HAP-1 (cell line): ENCODE results near the gene ZNF146.
A peak's percentile ranks its signal among the peaks of the same experiment; 100 is the strongest.
"Not testable (repeated sequence)": the region's sequence is repeated elsewhere in the genome, so short reads cannot be mapped to it uniquely, and the experiment has no call there.

ENCODE experiments used
- DNase-seq, 2 experiments: peaks; one replicate each; pipeline ENCODE4 v3.0.0-alpha.2; 2016 to 2020; ENCODE audit warnings: low spot score in 2 of 2
- H3K27me3 ChIP-seq: fragments of 250-450 bp; sonication (Bioruptor Pico); 2 replicates; pipeline ENCODE4 v1.5.1; 2020; ENCODE audit warnings: low read depth, mild to moderate bottlenecking, moderate library complexity
- H3K36me3 ChIP-seq: fragments of 250-450 bp; sonication (Bioruptor Pico); replicated peaks from 2 replicates; pipeline ENCODE4 v1.5.1; 2020; ENCODE audit warnings: mild to moderate bottlenecking
- H3K4me1 ChIP-seq: fragments of 250-450 bp; sonication (Bioruptor Pico); 2 replicates; pipeline ENCODE4 v1.5.1; 2020; ENCODE audit warnings: mild to moderate bottlenecking
- H3K4me3 ChIP-seq: fragments of 250-450 bp; sonication (Bioruptor Pico); 2 replicates; pipeline ENCODE4 v1.5.1; 2020; ENCODE audit warnings: mild to moderate bottlenecking, moderate library complexity
- H3K9me3 ChIP-seq: fragments of 250-450 bp; sonication (Bioruptor Pico); 2 replicates; pipeline ENCODE4 v1.5.1; 2020; ENCODE audit warnings: mild to moderate bottlenecking, moderate library complexity
- in situ Hi-C: fragments of 300-500 bp; cut with MboI; formaldehyde crosslinking; loops from 3 replicates; pipeline ENCODE4 v1.14.3; 2020; ENCODE audit warnings: low sequenced_read_pairs, inconsistent platforms, mixed read lengths

The ZNF146 gene

GRCh38 chr19:36209372-36209771 lies 5.5 kb upstream of the ZNF146 start:
- no peak overlapping the region for H3K4me3 ChIP-seq
- H3K4me1 ChIP-seq, result no peaks in the 10 kb centered on the region
- H3K36me3 ChIP-seq, result no peaks in the 10 kb centered on the region
- H3K9me3 ChIP-seq, result no peaks in the 10 kb centered on the region
- no peak for DNase-seq
- in situ Hi-C loops, result no loop called here
- no peaks in the 10 kb centered on the region for H3K27me3 ChIP-seq

- Histone ChIP-seq H3K9me3 (no peaks in the 10 kb centered on the region), H3K4me1 (no peaks in the 10 kb centered on the region), H3K4me3 (no peak overlapping the region), H3K27me3 (no peaks in the 10 kb centered on the region), H3K36me3 (no peaks in the 10 kb centered on the region)
- DNase-seq, result no peak
- in situ Hi-C loops, result no loop called here
Measured at GRCh38 chr19:36210497-36210896, 4.4 kb upstream of the ZNF146 start.

- Histone ChIP-seq H3K9me3 (no peaks in the 10 kb centered on the region), H3K36me3 (peaks cover 6% of the 10 kb centered on the region), H3K27me3 (no peaks in the 10 kb centered on the region), H3K4me1 (peaks cover 4% of the 10 kb centered on the region), H3K4me3 (no peak overlapping the region)
- in situ Hi-C loops, result no loop called here
- no peak for DNase-seq
Measured at GRCh38 chr19:36212895-36213294, 2.0 kb upstream of the ZNF146 start.

GRCh38 chr19:36215276-36216123 lies 594 bp downstream of the ZNF146 start:
- in situ Hi-C loops, result no loop called here
- H3K27me3 ChIP-seq, result no peaks in the 10 kb centered on the region
- H3K4me3 ChIP-seq, result peak overlapping the region; percentile 59
- peak; percentile 15 to 41 for DNase-seq
- no peaks in the 10 kb centered on the region; the same call in 1 of the 2 replicates for H3K9me3 ChIP-seq
- H3K36me3 ChIP-seq, result peaks cover 22% of the 10 kb centered on the region
- peaks cover 4% of the 10 kb centered on the region for H3K4me1 ChIP-seq

- no peak for DNase-seq
- H3K4me3 ChIP-seq, result no peak overlapping the region
- no peaks in the 10 kb centered on the region for H3K27me3 ChIP-seq
- peaks cover 3% of the 10 kb centered on the region for H3K4me1 ChIP-seq
- H3K36me3 ChIP-seq, result peaks cover 67% of the 10 kb centered on the region
- in situ Hi-C loops, result no loop called here
- H3K9me3 ChIP-seq, result no peaks in the 10 kb centered on the region; the same call in 1 of the 2 replicates
Measured at GRCh38 chr19:36221474-36221873, 6.6 kb downstream of the ZNF146 start.

GRCh38 chr19:36222503-36222902 lies 7.6 kb downstream of the ZNF146 start:
- H3K27me3 ChIP-seq, result no peaks in the 10 kb centered on the region
- peaks cover 72% of the 10 kb centered on the region for H3K36me3 ChIP-seq
- no peaks in the 10 kb centered on the region; the same call in 1 of the 2 replicates for H3K9me3 ChIP-seq
- H3K4me1 ChIP-seq, result peaks cover 3% of the 10 kb centered on the region
- DNase-seq, result no peak
- in situ Hi-C loops, result no loop called here
- H3K4me3 ChIP-seq, result no peak overlapping the region

- H3K4me3 ChIP-seq, result no peak overlapping the region
- no peaks in the 10 kb centered on the region for H3K9me3 ChIP-seq
- no peak for DNase-seq
- peaks cover 83% of the 10 kb centered on the region for H3K36me3 ChIP-seq
- H3K27me3 ChIP-seq, result no peaks in the 10 kb centered on the region
- H3K4me1 ChIP-seq, result peaks cover 3% of the 10 kb centered on the region
- in situ Hi-C loops, result no loop called here
Measured at GRCh38 chr19:36225219-36225892, 10.4 kb downstream of the ZNF146 start.

- H3K27me3 ChIP-seq, result not testable (repeated sequence)
- peaks cover 86% of the 10 kb centered on the region for H3K36me3 ChIP-seq
Measured at GRCh38 chr19:36233626-36234025, 18.7 kb downstream of the ZNF146 start.

GRCh38 chr19:36236304-36236945 lies 21.5 kb downstream of the ZNF146 start:
- H3K4me3 ChIP-seq, result no peak overlapping the region
- H3K27me3 ChIP-seq, result no peaks in the 10 kb centered on the region
- no peak for DNase-seq
- in situ Hi-C loops, result no loop called here
- peaks cover 20% of the 10 kb centered on the region for H3K9me3 ChIP-seq
- H3K36me3 ChIP-seq, result peaks cover 66% of the 10 kb centered on the region
- H3K4me1 ChIP-seq, result no peaks in the 10 kb centered on the region

More at GRCh38 chr19:36233626-36234025, 18.7 kb downstream of the ZNF146 start:
- H3K4me1 ChIP-seq, in situ Hi-C loops, DNase-seq, H3K4me3 ChIP-seq: not testable (repeated sequence)
- H3K9me3 ChIP-seq, result peaks cover 23% of the 10 kb centered on the region

- in situ Hi-C loops, result no loop called here
- Histone ChIP-seq H3K36me3 (peaks cover 61% of the 10 kb centered on the region), H3K27me3 (no peaks in the 10 kb centered on the region), H3K9me3 (peaks cover 17% of the 10 kb centered on the region), H3K4me1 (no peaks in the 10 kb centered on the region), H3K4me3 (no peak overlapping the region)
- no peak for DNase-seq
Measured at GRCh38 chr19:36236946-36237310, 22.0 kb downstream of the ZNF146 start.

- in situ Hi-C loops, result no loop called here
- H3K4me3 ChIP-seq, result no peak overlapping the region
- peaks cover 16% of the 10 kb centered on the region for H3K4me1 ChIP-seq
- no peak for DNase-seq
- H3K27me3 ChIP-seq, result no peaks in the 10 kb centered on the region
- H3K36me3 ChIP-seq, result peaks cover 8% of the 10 kb centered on the region; the same call in 1 of the 2 replicates
- peaks cover 15% of the 10 kb centered on the region for H3K9me3 ChIP-seq
Measured at GRCh38 chr19:36244066-36244465, 29.2 kb downstream of the ZNF146 start.

- H3K9me3 ChIP-seq, result peaks cover 15% of the 10 kb centered on the region
- no peaks in the 10 kb centered on the region for H3K36me3 ChIP-seq
- no peak for DNase-seq
- H3K4me3 ChIP-seq, result no peak overlapping the region
- in situ Hi-C loops, result no loop called here
- H3K4me1 ChIP-seq, result peaks cover 16% of the 10 kb centered on the region
- H3K27me3 ChIP-seq, result no peaks in the 10 kb centered on the region
Measured at GRCh38 chr19:36245210-36246005, 30.5 kb downstream of the ZNF146 start.

- Histone ChIP-seq H3K27me3 (no peaks in the 10 kb centered on the region), H3K4me1 (peaks cover 16% of the 10 kb centered on the region), H3K4me3 (no peak overlapping the region), H3K9me3 (peaks cover 15% of the 10 kb centered on the region), H3K36me3 (no peaks in the 10 kb centered on the region)
- in situ Hi-C loops, result no loop called here
- no peak for DNase-seq
Measured at GRCh38 chr19:36246006-36246481, 31.1 kb downstream of the ZNF146 start.
